ENCODE data around the gene NKX6-2.

- no peak for TF ChIP-seq CTCF (IDR thresholded peaks at IDR 0.05; ENCODE audit: poor library complexity, severe bottlenecking)
- TF ChIP-seq POLR2AphosphoS5 (IDR thresholded peaks at IDR 0.05) = no peak
- TF ChIP-seq EP300 (conservative IDR thresholded peaks at IDR 0.05; ENCODE audit: poor library complexity, severe bottlenecking) = no peak
- TF ChIP-seq EZH2 (IDR thresholded peaks at IDR 0.05; ENCODE audit: borderline replicate concordance, insufficient read depth, low read length, poor library complexity, severe bottlenecking) = no peak
- no peak for TF ChIP-seq RAD21 (conservative IDR thresholded peaks at IDR 0.05)
- TF ChIP-seq TAF1 (IDR thresholded peaks at IDR 0.05; ENCODE audit: low read depth) = no peak
- no peak for TF ChIP-seq REST (IDR thresholded peaks at IDR 0.05; ENCODE audit: borderline replicate concordance)
- TF ChIP-seq SMC3 (conservative IDR thresholded peaks at IDR 0.05; ENCODE audit: poor library complexity) = no peak
Measured at GRCh38 chr10:132745511-132745910, 40.4 kb downstream of the NKX6-2 start.
